ENCODE data around the gene GFI1B.
"Not testable (repeated sequence)": the region's sequence is repeated elsewhere in the genome, so short reads cannot be mapped to it uniquely, and the experiment has no call there.

Gene GFI1B

GRCh38 chr9:132969783-132970182 is 8.7 kb upstream of the GFI1B start:
- peak; percentile 86 for DNase-seq

DNA sequence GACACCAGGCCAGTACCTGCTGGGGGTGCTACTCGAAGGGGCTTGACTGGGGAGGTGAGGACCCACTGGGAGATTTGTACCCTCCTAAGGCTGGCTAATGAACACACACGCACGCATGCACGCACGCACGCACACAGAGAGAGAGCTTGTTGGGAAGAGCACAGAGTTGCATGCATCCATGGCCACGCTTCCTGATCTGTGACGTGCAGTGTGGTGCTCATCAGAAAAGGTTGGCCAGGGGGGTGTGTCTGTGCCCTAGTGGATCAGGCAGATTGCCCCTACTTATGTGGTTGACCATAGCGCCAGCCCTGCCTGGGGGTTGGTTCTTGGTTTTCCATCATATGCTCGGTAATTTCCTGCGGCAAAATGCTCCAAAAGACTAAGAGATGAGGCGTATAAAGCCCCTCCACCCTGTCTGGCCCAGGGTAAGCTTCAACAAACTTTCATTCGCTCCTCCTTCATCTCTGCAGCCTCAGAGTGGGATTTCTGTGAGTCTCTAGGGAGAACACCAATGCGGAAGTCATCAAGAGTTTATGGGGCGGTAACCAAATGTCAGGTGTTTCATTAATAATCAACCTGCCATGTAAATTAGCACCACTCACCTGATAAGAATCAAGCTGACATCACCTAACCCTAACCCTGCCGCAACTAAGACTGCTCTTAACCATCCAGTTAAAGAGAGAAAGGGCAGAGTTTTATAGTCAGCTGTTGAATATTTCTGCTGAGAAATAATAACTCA is 8.0 kb upstream of the GFI1B start:
- DNase-seq = peak; percentile 92

GRCh38 chr9:132973166-132973565 is 5.3 kb upstream of the GFI1B start:
- DNase-seq = no peak

- DNase-seq = no peak
Observed at GRCh38 chr9:132973713-132974112, 4.8 kb upstream of the GFI1B start.

GRCh38 chr9:132975961-132976360 is 2.5 kb upstream of the GFI1B start:
- DNase-seq = no peak

DNA sequence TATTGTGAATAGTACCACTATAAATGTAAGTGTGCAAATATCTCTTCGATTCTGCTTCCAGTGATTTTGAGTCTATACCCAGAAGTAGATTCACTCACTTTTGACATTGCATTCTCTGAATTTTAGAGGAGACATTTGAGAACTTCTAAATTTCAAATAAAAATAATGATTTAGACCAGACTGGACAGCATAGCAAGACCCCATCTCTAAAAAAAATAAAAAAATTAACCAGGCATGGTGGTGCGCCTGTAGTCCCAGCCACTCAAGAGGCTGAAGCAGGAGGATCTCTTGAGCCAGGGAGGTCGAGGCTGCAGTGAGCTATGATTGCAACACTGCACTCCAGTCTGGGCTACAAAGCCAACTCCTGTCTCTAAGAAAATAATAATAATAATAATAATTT is 1.9 kb upstream of the GFI1B start:
- DNase-seq = no peak

GRCh38 chr9:132978112-132978450 is 413 bp upstream of the GFI1B start:
- DNase-seq = no peak

GRCh38 chr9:132980157-132980556 is 1.7 kb downstream of the GFI1B start:
- DNase-seq = no peak

- no peak for DNase-seq
Observed at GRCh38 chr9:132982458-132982857, 4.0 kb downstream of the GFI1B start.

- DNase-seq = no peak
Observed at GRCh38 chr9:132983491-132984201, 5.2 kb downstream of the GFI1B start.

GRCh38 chr9:132984202-132985070 is 5.9 kb downstream of the GFI1B start:
- DNase-seq = no peak

DNA sequence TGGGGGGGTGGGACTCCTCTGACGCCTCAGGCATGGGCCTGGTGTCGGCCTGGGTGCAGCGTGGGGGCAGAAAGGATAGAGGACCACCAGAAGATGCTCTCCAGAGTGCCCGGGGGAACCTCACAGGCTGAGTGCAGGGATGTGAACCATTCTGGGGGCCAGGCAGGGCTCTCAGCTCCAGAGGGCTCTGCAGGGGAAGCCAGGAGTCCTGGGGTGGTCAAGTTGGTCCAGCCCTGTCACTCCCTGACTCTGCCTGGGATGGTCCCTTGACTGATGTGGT is 6.5 kb downstream of the GFI1B start:
- no peak for DNase-seq

DNA sequence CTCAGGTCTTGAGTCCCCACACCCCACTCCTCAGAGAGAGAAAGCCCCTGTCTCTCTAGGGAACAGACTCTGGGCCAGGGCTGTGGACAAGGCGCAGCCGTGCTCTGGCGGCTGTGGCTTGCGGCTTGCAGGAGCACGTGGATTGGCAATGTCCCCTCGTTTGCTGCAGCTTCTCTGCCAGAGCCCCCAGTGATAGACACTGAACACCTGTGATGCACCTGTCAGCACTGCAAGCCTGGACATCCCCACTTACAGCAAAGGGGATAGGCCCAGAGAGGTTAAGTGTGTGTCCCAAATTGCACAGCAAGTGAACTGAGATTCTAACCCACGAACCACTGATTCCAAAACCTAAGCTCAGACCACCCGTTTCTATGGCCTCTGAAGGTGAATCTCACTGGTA is 7.0 kb downstream of the GFI1B start:
- DNase-seq = no peak

- DNase-seq = no peak
Observed at GRCh38 chr9:132986114-132986513, 7.6 kb downstream of the GFI1B start.

GRCh38 chr9:132986640-132987620 is 8.4 kb downstream of the GFI1B start:
- no peak for DNase-seq

- DNase-seq = no peak
Observed at GRCh38 chr9:132988244-132989013, 9.9 kb downstream of the GFI1B start.

DNA sequence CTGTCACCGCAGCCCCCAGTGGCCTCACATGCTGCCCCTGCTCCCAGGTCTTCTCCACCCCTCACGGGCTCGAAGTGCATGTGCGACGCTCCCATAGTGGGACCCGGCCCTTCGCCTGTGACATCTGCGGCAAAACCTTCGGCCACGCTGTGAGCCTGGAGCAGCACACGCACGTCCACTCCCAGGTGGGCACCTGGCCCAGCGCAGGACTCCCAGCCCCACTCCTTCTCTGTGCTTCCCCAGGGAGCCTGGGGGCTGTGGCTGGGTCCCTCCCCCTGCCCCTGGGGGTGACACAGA is 10.5 kb downstream of the GFI1B start:
- no peak for DNase-seq

DNA sequence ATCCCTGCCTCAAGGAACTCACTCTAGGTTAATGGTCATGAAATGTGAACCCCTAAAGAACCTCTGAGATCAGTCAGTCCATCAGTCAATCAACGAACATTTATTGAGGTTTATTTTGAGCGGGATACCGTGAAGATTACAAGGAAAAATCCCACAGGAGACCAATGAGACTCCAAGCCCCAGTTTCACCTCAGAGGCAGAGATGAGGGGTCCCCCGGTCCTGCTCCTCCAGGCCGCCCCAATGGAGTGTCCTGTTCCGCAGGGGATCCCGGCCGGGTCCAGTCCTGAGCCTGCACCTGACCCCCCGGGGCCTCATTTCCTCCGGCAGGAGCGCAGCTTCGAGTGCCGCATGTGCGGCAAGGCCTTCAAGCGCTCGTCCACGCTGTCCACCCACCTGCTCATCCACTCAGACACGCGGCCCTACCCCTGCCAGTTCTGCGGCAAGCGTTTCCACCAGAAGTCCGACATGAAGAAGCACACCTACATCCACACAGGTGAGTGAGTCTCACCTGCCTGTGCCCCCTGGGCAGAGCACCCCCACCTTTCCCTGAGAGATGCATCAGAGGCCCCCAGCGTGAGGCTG is 11.0 kb downstream of the GFI1B start:
- no peak for DNase-seq

- DNase-seq = not testable (repeated sequence)
Observed at GRCh38 chr9:132989998-132990557, 11.6 kb downstream of the GFI1B start.

DNA sequence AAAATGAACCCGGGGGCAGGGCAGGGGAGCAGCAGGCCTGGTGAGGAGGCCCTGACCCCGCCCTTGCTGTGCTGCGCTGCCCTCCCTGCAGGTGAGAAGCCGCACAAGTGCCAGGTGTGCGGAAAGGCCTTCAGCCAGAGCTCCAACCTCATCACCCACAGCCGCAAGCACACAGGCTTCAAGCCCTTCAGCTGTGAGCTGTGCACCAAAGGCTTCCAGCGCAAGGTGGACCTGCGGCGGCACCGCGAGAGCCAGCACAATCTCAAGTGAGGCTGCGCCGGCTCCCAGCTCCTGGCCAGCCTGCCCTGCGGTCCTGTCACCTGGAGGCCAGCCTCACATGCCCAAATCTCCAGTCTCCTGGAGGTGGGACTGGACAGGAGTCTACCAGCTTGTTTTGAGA is 12.3 kb downstream of the GFI1B start:
- DNase-seq = no peak
